Right hindlimb (tissue), 1 donor: ENCODE results near the gene ATXN7L2.
A peak's percentile ranks its signal among the peaks of the same experiment; 100 is the strongest.

Experiments
- DNase-seq: peaks from one replicate; pipeline ENCODE4 v3.0.0-alpha.2; 2018

The ATXN7L2 gene

DNA sequence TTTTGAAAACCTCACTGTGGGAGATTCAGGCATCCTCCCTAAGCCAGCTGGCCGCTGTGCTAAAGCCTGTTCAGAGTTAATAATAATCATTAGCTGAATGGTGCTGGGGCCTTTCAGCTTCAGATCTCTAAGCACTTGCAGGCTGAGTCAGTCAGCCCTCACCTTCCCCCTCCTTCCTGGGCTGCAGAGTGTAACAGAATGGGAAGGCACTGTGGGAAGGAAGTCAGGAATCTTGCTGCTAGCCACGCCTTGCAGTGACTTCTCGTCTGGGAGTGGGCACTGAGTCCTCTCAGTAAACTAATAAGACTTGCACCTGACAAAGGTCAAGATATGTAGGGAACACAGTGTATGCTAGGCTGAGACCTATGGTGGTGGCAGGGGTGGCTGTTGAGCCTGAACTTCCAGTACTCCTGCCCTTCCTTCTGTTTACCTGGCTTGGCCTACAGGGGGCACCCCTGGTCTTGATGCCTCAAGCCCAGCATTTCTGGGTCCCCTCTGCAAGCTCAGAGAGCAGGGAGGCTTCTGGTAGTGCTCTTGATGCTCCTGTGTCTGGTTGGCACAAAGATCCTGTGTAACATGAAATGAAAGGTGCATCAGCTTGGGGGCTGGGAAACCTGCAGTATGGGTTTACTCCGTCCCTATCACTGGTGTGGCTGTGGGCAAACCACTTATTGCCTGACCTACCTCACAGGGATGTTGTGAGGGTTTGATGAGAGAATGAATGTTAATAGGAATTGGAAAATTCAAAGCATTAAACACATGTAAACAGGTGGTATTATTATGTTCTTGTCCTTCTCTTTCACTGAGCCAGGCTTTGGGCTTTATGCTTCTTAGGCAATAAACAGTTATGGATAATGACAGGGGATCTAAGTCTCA lies 16.2 kb downstream of the ATXN7L2 start:
- DNase-seq: no peak

DNA sequence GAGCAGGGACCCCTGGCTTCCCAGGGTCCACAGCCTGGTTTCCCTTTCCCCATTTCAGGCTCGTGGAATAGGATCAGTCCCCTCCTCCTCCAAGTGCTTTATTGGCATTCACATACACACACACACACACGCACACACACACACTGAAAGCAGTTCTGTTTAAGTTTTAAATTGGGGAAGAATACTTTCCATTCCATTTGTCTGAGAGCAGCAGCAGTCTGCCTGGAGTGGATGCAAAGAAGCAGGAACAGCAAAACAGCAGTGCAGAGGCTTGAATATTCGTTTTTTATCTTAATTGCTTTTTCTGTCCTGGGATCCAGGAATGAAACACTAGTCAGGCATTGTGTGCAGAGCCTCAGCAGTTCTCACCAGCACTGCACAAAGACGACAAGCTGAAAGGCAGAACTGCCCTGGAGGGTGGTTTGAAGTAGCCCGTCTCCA lies 17.3 kb downstream of the ATXN7L2 start:
- no peak for DNase-seq

DNA sequence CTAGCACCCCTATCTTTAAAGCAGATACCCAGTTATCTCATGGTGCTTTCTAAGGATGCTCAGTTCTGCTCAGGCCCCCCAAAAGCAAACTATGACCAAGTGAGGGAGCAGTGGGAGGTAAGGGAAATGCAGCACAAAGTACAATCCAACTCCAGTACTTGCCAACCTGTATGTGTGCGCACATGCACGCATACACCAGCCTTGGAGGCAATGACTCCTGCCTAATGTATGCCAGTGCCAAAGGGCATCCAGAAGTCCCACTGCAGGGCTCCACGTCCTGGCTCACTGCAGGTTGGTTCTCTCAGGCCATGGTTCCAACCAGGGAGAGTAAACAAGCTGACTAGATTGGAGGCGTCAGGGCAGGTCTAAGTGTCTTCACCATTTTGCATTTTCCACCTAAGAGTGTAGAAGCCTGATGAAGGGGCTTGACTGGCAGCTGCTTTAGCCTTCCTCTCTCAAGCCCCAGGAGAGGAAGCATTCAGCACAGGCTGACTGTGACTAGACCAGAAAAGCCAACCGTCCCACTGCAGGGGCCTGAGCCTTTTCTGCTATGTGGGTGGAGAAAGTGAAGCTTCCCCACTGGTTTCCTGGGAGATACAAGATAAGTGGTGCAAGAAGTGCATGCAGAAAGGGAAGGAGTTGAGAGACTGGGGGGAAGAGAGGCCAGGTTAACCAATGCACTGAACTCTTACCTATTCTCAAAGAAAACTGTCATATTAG lies 18.1 kb downstream of the ATXN7L2 start:
- DNase-seq: no peak

DNA sequence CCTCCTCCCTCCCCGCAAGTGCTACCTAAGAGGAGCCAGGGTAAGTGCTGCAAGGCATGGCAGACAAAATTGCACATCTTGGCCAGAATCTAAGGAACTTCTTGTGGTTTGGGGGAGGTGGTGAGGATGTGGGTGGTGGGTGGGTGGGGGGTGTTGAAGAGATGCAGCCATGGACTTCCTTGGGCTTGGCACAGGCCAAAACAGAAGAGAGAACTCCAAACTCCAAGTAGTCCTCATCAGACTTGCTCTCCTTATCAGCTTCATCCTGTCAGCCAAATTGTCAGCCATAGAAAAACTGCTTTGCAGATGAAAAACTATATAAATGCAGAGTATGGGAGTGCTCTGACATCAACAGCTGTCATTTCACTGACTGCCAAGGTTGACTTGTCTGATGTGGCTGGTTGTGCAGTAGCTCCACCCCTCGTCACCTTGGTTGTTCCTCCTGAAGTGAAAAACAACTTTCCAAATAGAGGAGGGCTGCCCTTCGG lies 18.7 kb downstream of the ATXN7L2 start:
- DNase-seq: no peak

DNA sequence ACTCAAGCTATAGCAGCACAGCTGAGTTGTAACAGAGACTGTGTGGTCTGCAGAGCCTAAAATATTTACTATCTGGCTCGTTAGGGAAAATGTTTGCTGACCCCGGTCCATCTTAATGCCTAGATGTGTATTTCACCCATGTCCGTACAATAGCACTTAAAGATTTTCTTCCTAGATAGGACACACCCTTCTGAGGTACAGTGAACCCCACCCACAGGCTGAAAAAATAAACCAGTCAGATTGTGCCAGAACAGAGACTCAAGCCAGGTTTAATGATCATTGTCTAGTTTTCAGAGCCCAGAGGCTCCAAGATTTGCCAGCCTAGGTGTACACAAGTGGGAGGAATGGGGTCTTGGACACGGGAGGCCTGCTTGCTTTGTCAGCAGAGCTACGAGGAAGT lies 20.2 kb downstream of the ATXN7L2 start:
- DNase-seq: no peak

DNA sequence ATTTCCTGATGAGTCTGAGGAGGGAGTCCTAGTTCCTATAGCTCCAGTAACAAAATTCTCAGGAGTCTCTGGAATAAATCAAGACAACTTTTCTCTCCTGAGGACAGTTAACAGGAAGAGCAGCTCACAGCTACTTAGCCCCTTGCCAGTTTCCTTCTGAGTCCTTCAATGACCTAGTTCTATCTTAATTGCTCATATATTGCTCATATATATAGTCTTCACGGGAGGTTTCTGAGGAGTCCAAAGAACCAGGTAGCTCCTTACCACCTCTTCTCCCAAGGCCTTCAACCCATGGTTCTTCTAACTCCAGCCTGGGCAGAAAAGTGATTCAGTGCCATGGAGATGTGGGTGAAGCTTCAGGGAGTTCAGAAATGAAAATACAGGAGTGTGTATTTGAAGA lies 21.3 kb downstream of the ATXN7L2 start:
- no peak for DNase-seq

DNA sequence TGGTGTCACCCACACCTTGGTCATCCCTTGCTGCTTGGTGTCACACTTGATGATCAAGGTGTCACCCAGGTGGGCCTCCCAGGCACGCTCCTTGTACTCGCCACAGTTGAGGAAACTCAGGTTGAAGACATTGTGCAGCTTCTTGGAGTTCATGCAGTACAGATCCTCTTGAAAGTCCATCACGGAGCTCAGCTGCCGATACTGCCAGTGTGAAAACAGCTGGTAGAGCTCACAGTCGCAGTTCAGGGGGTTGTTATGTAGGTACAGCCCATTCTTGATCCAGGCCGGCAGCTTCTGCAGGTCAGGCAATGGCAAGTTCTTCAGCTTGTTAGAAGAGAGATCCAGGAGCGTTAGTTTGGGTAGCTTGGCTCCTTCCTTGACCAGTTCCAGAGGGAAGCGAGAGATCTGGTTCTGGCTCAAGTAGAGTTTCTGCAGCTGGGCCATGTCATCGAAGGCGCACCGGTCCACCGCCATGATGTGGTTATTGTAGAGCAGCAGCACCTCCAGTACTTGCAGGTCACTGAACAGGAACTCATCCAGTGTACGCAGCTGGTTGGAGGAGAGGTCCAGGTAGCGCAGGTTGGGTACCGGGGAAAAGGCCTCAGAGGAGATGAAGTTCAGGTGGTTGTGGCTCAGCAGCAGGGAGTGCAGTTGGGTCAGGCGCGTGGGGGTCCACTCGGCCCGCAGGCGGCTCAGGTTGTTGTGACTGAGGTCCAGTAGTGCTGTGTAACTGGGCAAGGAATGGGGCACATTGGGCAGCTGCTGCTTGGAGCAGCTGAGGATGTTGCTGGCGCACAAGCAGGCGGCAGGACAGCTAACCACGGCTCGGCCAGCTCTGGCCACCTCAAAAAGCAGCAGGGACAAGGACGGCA lies 24.5 kb downstream of the ATXN7L2 start:
- DNase-seq: no peak

DNA sequence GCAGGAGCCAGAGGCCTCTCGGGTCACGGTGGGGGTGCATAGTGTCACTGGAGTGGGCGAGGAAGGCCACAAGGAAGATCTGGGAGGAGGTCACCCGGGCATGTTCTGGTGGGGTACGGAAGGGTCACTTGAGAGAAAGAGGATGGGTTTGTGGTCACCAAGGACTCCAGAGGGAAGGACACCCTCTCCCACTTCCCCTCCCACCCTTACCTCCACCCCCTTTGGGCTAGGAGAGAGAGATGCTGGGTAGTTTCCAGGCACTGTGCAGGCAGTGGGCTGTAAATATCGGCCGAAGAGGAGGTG lies 25.1 kb downstream of the ATXN7L2 start:
- no peak for DNase-seq

DNA sequence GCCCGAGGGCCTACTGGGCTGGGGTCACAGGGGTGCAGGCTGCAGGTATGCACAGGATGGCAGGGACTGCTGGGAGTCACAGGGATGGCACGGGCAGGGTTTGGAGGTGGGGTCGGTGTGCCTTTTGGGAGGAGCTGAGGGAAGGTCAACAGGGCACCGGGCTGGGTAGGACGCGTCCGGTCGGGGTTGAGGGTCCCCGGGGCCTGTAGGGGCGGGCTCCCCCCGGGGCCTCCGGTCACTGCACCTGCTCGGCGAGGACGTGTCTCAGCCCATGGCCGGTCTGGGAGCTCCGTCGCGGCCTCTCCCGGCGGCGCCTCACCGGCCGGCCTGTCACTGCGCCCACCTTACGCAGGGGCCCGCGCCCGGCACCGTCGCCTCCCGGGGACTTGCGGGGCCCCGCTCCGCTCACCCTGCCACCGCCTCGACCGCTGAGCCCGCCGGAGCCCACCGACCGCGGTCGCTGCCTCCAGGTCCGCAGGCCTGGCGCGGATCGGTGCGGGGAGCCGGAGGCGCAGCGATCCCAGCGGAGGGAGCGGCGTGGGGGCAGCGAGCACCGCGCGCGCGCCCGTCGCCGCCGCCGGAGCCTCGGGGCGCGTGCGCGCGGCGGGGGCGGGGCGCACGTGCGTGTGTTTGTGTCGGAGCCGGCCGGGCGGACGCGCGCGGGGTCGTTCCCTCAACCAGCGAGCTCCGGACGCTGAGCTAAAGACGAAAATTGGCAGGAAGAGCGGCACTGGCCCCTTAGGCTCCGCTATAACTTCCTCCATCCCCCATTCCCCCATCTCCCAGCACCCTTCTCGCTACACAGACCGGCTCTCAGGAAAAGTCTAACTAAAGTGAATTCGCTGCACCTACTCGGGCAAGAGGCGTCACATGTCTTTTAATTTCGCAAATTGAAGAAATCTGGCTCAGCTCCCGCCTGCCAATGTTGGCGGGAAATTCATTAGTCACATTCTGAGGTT lies 25.8 kb downstream of the ATXN7L2 start, which contains the start of gene AMIGO1:
TSS of gene AMIGO1 (minus strand) at position 552 of the 959 bp plus-strand sequence. CDS start 815 bp downstream, outside the sequence.
- peak; percentile 80 for DNase-seq

DNA sequence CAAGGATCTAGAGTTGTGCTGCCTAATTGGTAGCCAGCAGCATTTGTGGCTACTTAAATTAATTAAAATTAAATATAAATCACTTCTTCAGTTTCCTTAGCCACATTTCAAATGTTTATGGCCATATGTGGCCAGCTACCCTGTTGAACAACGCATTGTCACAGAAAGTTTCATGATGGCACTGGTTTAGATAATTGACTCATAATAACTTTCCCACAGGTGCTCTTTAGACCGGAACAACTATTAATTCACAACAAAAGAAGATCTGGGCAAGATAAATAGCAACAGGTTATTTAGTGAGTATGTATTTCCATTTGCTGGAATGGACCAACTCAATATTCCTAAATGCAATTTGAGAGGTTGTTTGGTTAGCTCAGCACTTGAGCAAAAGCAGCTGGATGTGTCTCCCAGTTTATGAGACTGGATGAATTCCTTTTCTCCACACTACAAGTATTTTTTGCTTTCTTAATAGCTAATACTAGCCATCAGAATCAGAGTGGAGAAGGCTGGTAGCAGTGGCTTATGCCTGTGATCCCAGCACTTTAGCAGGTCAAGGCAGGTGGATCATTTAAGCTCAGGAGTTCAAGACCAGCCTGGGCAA lies 29.5 kb downstream of the ATXN7L2 start:
- DNase-seq: no peak

DNA sequence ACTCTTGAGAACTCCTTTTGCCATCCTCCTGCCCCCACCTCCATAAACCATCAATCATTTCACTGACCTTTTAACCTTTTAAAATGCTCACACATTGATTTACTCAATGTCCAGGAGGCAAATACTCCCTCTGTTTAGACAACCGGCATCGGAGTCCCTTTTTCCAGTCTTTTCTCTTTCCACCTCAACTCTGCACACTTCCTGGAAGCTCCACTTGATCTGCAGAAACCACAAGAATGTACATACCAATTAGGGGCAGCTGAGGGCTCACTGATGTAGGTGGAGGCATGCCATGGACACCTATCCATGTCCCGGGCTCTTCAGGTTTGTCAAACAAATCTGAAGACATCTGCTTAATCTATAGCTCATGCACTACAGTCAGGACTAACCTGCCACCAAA lies 31.1 kb downstream of the ATXN7L2 start:
- DNase-seq: no peak

DNA sequence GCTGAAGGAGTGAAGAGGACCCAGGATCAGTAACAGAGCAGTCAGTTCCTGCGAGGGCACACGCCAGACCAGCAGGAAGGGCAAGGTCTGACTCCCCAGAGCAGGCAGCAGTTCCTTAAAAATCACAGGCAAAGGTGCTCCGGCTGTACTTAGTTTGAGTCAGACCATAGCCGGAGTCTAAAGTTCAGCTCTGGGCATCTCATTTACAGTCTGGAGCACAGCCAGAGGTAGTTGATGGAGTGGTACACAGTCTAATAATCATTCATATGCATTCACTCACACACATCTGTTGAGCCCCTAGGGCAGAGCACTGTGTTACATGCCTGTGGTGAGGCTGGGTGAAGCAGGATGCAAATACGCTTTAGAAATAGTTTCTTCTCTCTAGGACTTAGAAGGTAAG lies 33.2 kb downstream of the ATXN7L2 start:
- DNase-seq: no peak

DNA sequence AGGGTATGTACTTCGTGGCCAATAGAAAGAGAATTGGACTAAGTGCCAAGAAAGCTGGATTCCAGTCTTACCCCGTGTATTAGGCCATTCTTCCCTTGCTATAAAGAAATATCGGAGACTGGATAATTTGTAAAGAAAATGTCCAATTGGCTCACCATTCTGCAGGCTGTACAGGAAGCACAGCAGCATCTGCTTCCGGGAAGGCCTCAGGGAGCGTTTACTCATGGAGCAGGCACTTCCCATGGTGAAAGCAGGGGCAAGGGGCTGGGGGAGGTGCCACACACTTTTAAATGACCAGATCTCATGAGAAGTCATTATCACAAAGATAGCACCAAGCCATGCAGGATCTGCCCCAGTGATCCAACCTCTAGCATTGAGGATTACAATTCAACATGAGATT lies 33.6 kb downstream of the ATXN7L2 start:
- DNase-seq: no peak

DNA sequence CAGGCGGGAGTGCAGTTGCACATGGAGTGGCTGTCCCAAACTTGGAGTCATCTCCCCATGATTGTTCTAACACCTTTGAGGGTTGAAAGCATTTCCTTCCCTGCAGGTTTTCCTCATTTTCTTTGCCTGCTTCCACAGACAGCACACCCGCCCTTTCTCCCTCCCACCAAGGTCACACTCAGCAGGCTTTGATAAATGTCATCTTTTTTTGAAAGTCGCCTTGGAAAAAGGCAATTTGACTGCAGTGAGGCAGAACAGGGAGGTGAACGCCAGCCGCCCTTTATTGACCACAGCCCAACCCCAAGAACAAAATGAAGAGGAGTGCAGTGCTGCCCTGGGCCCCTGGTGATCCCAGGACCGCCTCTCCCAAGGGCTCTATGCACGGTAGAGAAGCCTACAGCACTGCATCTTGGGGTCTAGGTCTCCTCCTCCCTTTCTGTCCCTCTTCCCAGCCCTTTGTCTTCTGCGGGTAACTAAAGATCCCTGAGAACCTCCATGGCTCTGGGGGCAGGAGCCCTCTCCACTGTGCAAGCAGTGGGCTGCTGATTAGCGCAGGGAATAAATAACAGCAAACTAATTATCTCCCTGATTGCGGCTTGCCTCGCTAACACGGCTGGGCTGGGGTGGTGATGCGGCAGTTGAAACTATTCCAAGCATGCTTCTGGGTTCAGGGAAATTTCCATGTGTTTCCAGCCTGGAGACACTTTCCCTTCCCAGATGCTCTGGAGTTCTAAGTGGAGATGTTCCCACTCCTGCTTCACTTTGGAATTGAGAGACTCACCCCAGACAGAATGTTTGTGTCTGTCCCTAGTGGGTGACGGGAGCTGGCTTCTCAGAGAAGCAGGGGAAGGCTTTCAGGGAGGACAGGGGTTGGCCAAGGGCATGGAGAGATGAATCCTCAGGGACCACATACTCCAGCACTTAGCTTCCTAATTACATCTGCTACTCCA lies 37.6 kb downstream of the ATXN7L2 start:
- no peak for DNase-seq

DNA sequence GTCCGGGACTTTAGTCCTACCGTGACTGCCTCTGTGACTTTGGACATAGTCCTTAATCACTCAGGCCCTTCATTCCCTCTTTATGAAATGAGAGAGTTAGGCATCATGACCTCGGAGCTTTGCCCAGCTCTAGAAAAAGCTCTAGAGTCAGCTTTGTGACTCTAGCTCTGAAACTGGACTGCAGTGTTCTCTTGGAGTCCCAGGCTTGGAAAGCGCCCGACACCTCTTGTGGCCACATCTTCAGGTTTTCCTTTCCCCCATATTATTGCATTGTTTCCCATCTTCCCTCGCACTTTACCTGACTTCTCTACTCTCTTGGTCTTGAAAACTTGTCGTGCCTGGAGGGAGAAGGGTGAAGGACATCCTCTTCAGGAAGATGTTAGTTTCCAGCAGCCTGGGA lies 38.3 kb downstream of the ATXN7L2 start:
- DNase-seq: no peak

DNA sequence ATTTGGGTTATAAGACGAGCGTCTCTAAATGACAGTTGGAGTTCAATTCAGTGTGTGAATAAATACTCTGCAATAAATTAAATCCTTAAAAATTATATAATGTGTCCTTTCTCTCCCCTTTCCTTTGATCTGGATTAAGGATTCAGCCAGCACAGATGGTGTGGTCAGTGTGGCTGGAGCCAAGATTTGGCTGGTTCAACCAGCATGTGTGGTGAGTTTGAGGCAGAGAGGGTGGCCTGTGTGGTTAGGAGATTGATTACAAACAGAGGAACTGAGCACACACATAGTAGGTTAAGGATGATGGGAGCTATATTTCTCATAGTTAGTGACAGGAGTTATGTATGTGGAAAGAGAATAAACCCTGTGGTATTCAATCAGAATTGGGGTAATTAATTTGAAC lies 40.0 kb downstream of the ATXN7L2 start:
- no peak for DNase-seq

DNA sequence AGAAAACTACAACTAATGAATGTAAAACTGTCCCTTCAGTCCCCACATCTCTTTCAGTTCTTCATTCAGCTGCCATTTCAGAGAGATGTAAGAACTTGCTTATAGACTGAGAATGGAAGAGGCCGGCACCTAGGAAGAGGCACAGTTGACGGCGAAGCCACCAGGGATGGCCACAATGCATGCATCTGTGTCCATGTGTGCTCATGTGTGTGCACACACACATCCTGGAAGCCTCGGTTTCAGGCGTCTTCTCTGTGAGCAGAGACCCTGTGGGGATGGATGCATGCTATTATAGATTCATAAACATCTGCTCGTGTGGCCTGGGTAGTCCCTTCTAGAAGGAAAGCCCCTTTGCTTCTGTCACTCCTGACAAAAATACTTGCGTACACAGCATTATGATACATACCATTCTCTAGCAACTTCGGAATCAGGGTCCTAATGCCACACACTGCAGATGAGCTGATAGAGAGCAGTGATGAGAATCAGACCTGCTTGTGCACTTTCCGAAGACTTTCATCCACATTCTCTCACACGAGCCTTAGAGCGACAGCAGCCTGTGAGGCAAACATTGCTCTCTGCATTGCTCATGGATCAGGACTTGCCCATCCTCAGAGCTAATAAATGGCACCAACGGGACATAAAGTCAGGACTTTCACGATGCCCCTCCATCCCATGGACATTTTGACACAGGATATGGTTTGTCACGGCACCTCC lies 43.5 kb downstream of the ATXN7L2 start:
- no peak for DNase-seq

DNA sequence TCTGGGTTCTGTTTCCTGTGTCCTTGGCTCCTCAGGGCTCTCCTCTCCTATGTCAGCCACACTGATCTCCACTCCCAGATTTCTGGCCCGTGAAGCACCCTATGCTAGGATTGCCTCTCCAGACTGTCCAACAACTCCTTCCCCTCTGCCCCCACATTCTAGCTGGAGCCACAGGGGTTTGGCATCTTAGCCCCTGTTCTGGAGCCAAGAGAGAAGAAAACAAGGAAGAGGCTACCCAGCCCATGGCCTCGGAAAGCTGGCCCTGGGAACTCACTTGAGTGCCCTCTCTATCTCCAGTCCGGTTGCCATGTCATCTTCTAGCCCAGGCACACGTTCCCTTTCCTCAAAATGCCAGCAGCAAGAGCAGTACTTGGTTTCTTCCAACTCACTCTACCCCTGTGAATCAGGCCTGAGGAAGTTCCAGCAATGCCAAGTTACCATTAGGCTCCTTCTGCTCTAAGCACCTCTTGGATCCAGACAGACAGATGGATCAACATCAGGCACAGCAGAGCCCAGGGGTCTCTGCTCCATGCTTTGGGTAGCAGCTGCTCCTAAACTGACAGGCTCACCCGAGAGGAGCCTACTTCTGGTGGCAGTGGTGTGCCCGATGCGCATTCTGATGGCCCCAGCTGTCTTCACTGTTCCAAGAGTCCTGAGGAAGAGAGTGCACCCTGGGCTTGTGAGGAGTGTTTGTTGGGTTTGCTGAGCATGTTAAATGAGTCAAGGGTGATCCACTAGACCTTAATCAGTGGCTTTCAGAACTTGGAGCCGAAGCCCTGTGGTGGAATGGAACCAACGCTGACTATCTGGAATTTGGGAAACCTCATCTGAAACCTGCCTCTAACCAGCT lies 44.4 kb downstream of the ATXN7L2 start:
- DNase-seq: no peak

DNA sequence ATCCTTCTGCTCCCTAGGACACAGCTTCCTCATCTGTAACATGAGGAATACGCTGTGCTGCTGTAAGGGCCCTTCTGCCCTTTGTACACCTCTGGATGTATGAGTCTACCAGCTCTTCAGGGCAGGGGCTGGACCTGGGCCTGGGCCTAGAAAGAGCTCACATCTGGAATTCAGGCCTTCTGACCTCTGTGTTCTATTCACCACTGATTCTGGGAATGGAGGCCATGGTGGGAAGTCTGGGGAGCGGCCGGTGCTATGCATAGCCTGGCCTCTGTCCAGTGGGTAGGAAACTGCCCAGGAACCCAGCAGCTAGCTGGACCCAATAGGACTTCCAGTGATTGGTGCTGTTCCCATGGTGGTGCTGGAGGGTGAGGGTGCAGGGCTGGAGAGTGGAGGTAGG lies 45.0 kb downstream of the ATXN7L2 start:
- DNase-seq: no peak
